HAP-1 (cell line): ENCODE data around the gene CALML5.
"Not testable (repeated sequence)": the region's sequence is repeated elsewhere in the genome, so short reads cannot be mapped to it uniquely, and the experiment has no call there.

Experiments
- DNase-seq, 2 experiments: peaks; one replicate each; pipeline ENCODE4 v3.0.0-alpha.2; 2016 to 2020; ENCODE audit warnings: low spot score in 2 of 2
- H3K27me3 ChIP-seq: fragments of 250-450 bp; sonication (Bioruptor Pico); 2 replicates; pipeline ENCODE4 v1.5.1; 2020; ENCODE audit warnings: low read depth, mild to moderate bottlenecking, moderate library complexity
- H3K36me3 ChIP-seq: fragments of 250-450 bp; sonication (Bioruptor Pico); replicated peaks from 2 replicates; pipeline ENCODE4 v1.5.1; 2020; ENCODE audit warnings: mild to moderate bottlenecking
- H3K4me1 ChIP-seq: fragments of 250-450 bp; sonication (Bioruptor Pico); 2 replicates; pipeline ENCODE4 v1.5.1; 2020; ENCODE audit warnings: mild to moderate bottlenecking
- H3K4me3 ChIP-seq: fragments of 250-450 bp; sonication (Bioruptor Pico); 2 replicates; pipeline ENCODE4 v1.5.1; 2020; ENCODE audit warnings: mild to moderate bottlenecking, moderate library complexity
- H3K9me3 ChIP-seq: fragments of 250-450 bp; sonication (Bioruptor Pico); 2 replicates; pipeline ENCODE4 v1.5.1; 2020; ENCODE audit warnings: mild to moderate bottlenecking, moderate library complexity
- in situ Hi-C: fragments of 300-500 bp; cut with MboI; formaldehyde crosslinking; loops from 3 replicates; pipeline ENCODE4 v1.14.3; 2020; ENCODE audit warnings: low sequenced_read_pairs, inconsistent platforms, mixed read lengths

The CALML5 gene

GRCh38 chr10:5484205-5484604 lies 15.2 kb downstream of the CALML5 start:
- Histone ChIP-seq H3K27me3 (no peaks in the 10 kb centered on the region), H3K36me3 (no peaks in the 10 kb centered on the region), H3K4me3 (no peak overlapping the region), H3K9me3 (no peaks in the 10 kb centered on the region; the same call in 1 of the 2 replicates), H3K4me1 (no peaks in the 10 kb centered on the region)
- in situ Hi-C loops, result no loop called here
- no peak for DNase-seq

- in situ Hi-C loops, result no loop called here
- H3K36me3 ChIP-seq, result no peaks in the 10 kb centered on the region
- H3K4me3 ChIP-seq, result no peak overlapping the region
- no peaks in the 10 kb centered on the region for H3K27me3 ChIP-seq
- H3K4me1 ChIP-seq, result no peaks in the 10 kb centered on the region
- no peaks in the 10 kb centered on the region; the same call in 1 of the 2 replicates for H3K9me3 ChIP-seq
- no peak for DNase-seq
Observed at GRCh38 chr10:5482016-5482415, 17.4 kb downstream of the CALML5 start.

- no peaks in the 10 kb centered on the region for H3K4me1 ChIP-seq
- H3K36me3 ChIP-seq, result no peaks in the 10 kb centered on the region
- no peaks in the 10 kb centered on the region for H3K27me3 ChIP-seq
- in situ Hi-C loops, result no loop called here
- H3K4me3 ChIP-seq, result no peak overlapping the region
- no peak for DNase-seq
- H3K9me3 ChIP-seq, result no peaks in the 10 kb centered on the region; the same call in 1 of the 2 replicates
Observed at GRCh38 chr10:5481121-5481520, 18.2 kb downstream of the CALML5 start.

GRCh38 chr10:5480162-5480941 lies 19.0 kb downstream of the CALML5 start:
- no peaks in the 10 kb centered on the region; the same call in 1 of the 2 replicates for H3K9me3 ChIP-seq
- no peak overlapping the region for H3K4me3 ChIP-seq
- H3K27me3 ChIP-seq, result no peaks in the 10 kb centered on the region
- no peaks in the 10 kb centered on the region for H3K4me1 ChIP-seq
- no peaks in the 10 kb centered on the region for H3K36me3 ChIP-seq
- no peak for DNase-seq
- in situ Hi-C loops, result no loop called here

- Histone ChIP-seq H3K36me3 (no peaks in the 10 kb centered on the region), H3K4me3 (no peak overlapping the region), H3K4me1 (no peaks in the 10 kb centered on the region), H3K27me3 (no peaks in the 10 kb centered on the region), H3K9me3 (no peaks in the 10 kb centered on the region; the same call in 1 of the 2 replicates)
- in situ Hi-C loops, result no loop called here
- DNase-seq, result no peak
Observed at GRCh38 chr10:5479481-5480161, 19.7 kb downstream of the CALML5 start.

GRCh38 chr10:5478694-5479305 lies 20.6 kb downstream of the CALML5 start:
- Histone ChIP-seq H3K36me3 (no peaks in the 10 kb centered on the region), H3K27me3 (no peaks in the 10 kb centered on the region), H3K4me3 (no peak overlapping the region), H3K4me1 (no peaks in the 10 kb centered on the region), H3K9me3 (no peaks in the 10 kb centered on the region; the same call in 1 of the 2 replicates)
- in situ Hi-C loops, result no loop called here
- DNase-seq, result no peak

- no peaks in the 10 kb centered on the region; the same call in 1 of the 2 replicates for H3K9me3 ChIP-seq
- in situ Hi-C loops, result no loop called here
- no peak for DNase-seq
- no peaks in the 10 kb centered on the region for H3K4me1 ChIP-seq
- H3K27me3 ChIP-seq, result no peaks in the 10 kb centered on the region
- H3K4me3 ChIP-seq, result no peak overlapping the region
- no peaks in the 10 kb centered on the region for H3K36me3 ChIP-seq
Observed at GRCh38 chr10:5477948-5478693, 21.2 kb downstream of the CALML5 start.

- Histone ChIP-seq H3K27me3 (no peaks in the 10 kb centered on the region), H3K4me1 (no peaks in the 10 kb centered on the region), H3K9me3 (no peaks in the 10 kb centered on the region; the same call in 1 of the 2 replicates), H3K4me3 (no peak overlapping the region), H3K36me3 (no peaks in the 10 kb centered on the region)
- in situ Hi-C loops, result no loop called here
- no peak for DNase-seq
Observed at GRCh38 chr10:5476918-5477525, 22.3 kb downstream of the CALML5 start.

GRCh38 chr10:5475974-5476807 lies 23.2 kb downstream of the CALML5 start:
- DNase-seq, in situ Hi-C loops, H3K9me3 ChIP-seq, H3K36me3 ChIP-seq, H3K27me3 ChIP-seq, H3K4me1 ChIP-seq, H3K4me3 ChIP-seq: not testable (repeated sequence)

- H3K36me3 ChIP-seq, DNase-seq, H3K4me1 ChIP-seq, H3K4me3 ChIP-seq, H3K9me3 ChIP-seq, H3K27me3 ChIP-seq, in situ Hi-C loops: not testable (repeated sequence)
Observed at GRCh38 chr10:5475088-5475487, 24.3 kb downstream of the CALML5 start.

- H3K36me3 ChIP-seq, in situ Hi-C loops: not testable (repeated sequence)
Observed at GRCh38 chr10:5474642-5475041, 24.7 kb downstream of the CALML5 start.

GRCh38 chr10:5470062-5470751 lies 29.2 kb downstream of the CALML5 start:
- H3K9me3 ChIP-seq, result no peaks in the 10 kb centered on the region; the same call in 1 of the 2 replicates
- in situ Hi-C loops, result no loop called here
- no peak for DNase-seq
- H3K4me3 ChIP-seq, result no peak overlapping the region
- no peaks in the 10 kb centered on the region for H3K4me1 ChIP-seq
- no peaks in the 10 kb centered on the region for H3K36me3 ChIP-seq
- no peaks in the 10 kb centered on the region for H3K27me3 ChIP-seq

More at GRCh38 chr10:5474642-5475041, 24.7 kb downstream of the CALML5 start:
- H3K9me3 ChIP-seq, DNase-seq, H3K27me3 ChIP-seq, H3K4me3 ChIP-seq, H3K4me1 ChIP-seq: not testable (repeated sequence)
